HG02588 (cell line): Measurements from ENCODE around the gene PNMA6E.

Source experiments
- ATAC-seq: cut with Tn5 transposase; IDR thresholded peaks from one replicate; pipeline ENCODE4 v1.9.1; 2021; ENCODE audit warnings: mild to moderate bottlenecking, moderate library complexity; ENCODE audit not compliant: unreplicated experiment

PNMA6E gene

DNA sequence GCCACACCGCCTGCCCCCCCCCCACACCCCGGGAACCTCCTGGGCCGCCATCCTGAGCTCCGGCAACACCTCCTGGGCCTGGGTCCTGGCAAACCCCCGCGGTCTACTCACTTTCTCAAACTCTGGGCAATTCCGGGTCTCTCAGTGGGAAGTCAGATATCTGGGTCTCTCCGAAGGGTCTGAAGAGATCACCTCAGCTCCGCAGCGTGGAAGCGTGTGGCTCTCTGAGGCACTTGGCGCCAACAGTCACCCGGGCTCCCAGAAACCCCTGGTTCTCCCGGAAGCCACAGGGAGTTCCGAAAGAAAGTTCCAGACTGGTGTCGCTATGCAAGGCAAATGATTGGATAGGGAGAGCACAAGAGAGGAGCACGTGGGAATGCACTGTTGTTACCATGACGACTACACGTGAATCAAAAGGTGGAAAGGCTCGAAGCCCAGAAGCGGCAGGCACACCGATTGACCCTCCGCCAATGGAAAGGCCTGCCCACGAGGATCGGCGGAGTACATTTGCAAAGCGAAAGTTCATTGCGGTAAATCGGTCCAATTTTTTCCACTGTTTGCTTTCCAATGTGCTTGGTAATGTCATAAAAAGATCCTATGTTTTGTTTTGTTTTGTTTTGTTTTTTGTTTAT is at the start of gene PNMA6E:
Gene PNMA6E (minus strand): TSS at position 218 of the 632 bp plus-strand sequence. CDS start 2,501 bp downstream, outside the sequence.
- ATAC-seq, result no peak

DNA sequence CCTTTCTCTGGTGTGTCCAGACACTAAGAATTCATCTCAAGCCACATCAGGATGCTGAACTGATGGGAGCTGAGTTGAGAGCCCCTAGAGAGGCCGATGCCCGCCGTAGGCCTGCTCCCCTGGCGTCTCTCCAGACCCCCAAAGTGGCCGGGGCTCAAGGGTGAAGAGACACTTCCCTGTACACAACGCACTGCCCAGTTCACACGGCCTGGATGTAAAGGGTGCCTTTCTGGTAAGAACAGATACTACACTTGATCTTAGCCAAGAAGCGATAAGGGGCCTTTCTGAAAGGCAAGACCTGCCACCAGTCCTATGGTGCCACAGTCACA is 49.8 kb upstream of the PNMA6E start:
- ATAC-seq, result no peak

DNA sequence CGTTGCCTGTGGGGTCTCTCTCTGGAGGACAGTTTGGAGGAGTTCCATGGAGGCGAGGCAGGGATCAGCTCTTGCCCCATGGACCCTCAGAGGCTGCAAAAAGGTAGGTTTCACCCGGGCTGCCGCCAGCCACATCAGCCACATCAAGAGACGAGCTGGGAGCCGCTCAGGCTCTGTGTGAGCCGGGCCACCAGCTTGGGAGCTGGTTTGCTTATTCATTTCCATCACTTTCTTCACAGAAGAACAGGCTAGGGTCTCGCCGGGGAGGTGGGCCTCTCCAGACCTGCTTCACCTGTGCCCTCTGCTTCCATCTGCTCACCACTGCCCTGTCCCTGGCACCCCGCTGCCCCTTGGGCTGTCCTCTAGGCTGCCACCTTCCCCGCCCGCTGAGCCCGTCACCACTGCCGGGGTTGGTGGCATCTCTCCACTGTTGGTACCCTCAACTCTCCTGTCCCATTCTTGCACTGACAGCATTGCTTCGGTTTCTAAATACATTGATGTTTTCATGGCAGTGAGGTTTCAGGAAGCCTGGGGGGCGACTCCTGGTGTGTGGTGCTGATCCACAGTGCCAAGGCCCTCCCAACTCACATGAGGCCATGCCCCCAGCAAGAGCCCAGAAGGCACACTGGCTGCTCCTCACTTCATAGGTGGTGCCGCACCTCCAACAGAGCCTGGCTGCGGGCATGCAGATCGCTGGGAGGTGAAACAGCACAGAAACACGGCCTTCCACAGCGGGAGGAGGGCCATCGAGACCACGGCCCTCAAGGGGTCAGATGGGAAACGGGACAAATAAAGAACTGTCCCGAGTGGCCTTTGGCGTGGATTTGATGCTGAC is 49.2 kb upstream of the PNMA6E start:
- ATAC-seq, result no peak

DNA sequence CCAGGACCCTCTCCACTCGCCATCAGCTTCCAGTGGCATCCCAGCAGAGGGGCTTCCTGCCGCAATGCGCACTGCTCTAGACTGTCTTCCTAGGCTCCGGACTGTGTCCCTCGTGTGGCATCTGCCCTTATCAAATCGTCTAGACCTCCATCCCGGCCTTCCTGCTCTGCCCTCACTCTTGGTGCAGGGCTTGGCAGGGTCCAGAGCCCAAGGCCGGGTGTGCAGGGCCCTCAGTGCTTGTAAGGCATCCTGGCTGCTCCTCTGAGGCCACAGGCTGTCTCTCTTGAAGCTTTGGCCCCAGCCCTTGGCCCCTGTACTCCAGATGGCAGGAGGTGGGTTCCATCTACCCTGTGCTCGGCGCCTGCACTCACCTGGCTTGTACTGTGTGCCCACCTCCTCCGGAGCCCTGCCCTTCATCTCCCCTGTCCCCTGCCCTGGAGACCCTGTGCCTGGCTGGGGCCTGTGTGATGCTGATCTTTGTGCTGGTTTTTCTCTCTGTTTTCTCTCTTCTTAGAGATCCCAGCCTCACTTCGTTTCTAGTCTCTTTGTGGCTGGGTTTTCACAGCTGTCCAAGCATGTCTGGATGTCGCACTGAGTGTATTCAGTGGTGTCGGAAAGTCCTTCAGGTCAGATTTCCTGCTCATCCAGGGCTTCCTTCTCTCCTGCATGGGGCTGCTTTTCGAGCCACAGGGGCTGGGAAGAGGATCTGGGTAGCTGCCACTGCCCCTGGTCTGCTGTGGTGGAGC is 48.4 kb upstream of the PNMA6E start:
- no peak for ATAC-seq

DNA sequence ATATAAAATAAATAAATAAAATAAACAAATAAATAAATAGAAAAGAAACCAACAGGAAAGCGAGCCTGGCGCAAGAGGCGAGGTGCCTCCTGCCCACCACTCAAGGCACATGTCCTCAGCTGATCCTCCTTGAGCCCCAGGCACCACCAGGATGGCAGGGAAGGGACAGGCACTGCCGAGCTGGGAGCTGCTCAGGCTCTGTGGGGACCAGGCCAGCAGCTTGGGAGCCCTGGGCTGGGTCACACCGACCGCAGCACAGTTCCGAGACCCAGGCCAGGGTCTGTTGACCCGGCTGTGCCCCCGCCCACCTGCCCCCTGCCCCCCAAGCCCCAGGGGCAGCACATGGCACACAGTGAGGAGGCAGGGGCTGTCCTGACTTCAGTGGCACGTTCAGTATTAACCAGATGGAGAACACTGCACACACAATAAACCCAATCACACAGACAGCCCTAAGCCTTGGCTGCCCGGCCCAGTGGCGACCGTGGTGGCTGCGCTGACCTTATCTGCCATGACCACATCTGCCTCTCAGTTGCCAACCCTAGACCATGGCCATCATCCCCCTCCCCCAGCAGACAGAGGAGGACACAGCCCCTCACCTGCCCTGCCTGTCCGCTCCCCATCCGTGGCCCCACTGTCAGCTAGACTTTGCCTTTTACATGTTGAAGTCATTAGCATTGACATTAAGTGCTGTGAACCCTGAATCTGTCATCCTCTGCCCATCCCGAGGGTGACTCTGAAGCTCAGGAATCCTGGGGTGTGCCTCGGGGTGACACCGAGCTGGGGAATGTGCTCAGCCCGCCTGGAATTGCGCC is 47.6 kb upstream of the PNMA6E start:
- ATAC-seq, result no peak

DNA sequence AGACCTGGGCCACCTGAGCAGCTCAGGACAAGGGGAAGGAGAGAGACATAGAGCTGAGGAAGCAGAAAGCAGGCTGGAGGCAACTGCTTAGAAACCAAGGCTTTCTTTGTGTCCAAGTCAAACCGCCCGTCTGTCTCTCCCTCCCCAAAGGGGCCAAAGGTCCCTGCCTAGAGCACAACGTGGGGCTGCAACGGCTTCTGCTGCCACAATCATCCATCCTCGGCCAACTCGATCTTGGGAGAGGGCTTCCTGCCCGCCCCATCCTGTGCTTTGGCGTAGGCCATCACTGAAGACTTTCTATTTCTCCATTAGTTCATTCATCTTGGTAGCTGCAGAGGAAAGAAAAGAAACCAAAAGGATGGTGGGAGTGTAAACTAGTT is 46.4 kb upstream of the PNMA6E start:
- no peak for ATAC-seq

DNA sequence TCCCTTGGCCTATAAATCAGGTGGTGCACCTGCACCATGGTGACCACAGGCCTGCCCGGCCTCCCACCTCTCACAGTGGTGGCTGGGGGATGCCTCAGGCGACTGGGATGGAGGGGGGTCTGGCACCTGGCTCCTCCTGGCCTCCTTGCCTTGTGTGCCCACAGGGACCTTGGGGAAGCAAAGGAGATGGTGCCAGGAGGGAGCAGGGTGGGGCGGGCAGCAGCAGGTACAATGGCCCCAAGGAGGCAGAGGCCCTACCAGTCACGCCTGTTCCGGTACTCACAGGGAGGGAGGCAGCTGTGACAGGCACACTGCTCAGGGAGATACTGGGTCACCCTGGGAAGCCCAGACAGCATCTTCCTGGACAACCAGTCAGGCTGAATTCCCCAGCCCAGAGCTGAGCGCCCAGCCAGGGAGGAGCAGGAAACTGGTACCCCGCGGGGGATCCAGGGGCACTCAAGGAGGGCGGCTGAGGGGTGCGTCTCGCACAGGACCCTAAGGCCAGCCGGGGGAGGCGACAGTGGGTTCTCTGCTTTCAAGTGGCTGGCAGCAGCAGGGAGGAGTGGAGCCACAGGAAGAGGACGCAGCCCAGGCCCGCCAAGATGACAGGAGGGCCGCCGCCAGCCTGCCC is 45.9 kb upstream of the PNMA6E start:
- ATAC-seq, result no peak

DNA sequence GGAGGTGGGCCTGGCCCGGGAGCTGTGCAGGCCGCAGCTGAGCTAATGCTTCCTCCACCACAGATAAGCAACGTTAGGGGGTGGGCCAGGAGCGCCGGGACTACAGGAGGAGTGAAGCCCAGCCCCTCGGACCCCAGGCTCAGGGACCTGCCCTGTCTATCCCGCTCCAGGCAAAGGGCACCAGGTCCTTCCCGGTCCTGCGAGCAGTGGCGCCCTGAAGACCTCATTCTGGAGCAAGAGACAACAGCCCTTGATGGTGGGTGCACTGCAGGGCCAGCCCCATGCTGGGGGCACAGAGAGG is 45.4 kb upstream of the PNMA6E start:
- ATAC-seq, result no peak

DNA sequence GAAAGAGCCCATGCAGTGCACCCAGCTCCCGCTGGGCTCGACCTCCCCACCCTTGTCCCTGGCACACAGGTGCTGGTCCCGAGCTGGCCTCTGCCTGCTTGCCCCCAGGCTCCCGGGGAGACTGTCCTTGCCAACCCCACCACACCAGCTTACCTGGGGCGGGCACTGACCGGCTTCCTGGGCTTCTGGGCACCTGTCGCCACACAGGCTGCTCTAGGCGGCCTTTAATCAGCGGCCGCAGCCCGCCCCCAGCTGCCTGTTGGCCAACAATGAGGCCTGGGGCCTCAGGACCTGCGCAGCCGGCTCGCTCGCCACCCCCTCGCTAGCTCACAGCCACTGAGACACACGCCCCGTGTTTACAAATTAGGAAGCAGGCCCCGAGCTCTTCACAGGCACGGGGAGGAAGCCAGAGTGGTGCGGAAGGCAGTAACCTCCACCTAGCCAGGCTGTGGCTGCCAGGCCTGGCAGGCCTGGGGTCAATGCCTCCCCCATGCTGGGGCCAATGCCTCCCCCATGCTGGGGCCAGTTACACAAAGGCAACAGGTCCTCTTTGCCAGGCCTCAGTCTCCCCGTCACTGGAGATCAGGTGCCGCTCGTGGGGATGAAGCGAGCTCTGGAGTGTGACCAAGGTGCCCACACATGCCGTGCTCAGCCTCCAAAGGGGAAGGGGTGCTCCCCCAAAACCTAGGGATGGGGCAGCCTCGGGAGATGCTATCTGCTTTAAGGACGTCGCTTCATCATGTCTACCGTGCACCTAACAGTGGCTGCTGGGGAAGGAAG is 44.9 kb upstream of the PNMA6E start, which contains the start of gene TREX2:
Gene TREX2 (minus strand): TSS at position 201 of the 780 bp plus-strand sequence. CDS start 626 bp downstream, outside the sequence.
- no peak for ATAC-seq

DNA sequence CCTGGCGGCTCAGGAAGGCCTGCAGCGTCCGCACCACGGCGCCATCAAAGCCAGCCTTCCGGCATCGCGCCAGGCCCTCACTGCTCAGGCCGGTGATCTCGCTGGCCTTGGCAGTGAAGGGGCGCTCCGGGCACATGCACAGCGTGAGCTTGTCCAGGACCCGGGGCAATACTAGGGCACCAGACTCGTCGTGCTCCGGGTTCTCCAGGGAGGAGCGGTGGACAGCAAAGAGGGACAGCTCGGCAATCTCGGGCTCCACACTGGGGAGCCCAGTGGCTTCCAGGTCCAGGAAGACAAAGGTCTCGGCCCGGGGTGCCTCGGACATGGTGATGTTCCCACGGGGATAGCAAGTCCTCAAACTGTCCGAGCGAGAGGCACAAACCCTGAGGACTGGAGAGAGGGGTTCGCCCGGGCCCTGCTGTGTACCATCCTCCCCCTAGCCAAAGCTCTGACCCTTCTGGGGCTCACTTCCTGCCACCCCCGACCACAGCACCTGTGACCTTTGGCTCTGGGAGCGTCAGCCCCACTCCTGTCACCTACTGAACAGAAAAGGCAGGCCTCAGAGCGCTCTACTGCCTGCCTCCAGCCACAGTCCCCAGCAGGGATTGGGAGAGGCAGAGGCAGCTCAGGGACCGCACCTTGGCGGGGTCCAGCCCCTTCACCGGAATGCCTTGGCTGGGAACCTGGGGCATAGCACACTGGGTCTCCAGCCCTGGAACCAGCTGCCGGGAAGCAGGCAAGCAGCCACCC is 44.1 kb upstream of the PNMA6E start:
- no peak for ATAC-seq

DNA sequence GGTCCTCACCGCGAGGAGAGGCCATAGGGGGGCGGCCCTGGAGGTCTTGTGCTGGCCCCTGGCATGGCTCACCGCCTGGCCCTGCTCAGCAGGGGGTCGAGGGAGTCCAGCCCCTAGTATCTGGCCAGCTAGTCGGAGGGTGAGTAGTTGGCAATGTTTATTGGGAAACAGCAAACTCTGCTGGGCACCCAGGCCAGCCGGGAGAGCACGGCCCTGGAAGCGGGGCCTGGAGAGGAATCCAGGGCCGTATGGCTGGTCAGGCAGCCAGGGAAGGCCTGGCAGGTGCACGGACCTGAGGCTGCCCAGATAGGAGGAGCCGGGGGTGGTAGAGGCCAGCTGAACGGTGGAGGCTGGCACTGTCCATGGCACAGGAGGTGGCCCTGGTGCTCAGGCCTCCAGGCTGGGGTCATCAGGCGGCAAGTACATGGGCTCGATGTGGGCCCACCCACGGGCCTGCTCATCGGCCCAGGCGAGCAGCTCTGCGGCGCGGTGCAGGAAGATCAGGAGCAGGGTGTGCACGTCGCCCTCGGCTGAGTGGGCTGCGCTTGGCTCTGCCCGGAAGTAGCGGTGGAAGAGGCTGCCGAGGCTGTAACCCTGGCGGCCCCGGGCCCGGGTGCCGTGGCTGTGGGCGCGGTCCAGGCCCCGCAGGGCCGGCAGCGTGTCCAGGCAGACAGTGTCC is 43.3 kb upstream of the PNMA6E start:
- ATAC-seq, result no peak

DNA sequence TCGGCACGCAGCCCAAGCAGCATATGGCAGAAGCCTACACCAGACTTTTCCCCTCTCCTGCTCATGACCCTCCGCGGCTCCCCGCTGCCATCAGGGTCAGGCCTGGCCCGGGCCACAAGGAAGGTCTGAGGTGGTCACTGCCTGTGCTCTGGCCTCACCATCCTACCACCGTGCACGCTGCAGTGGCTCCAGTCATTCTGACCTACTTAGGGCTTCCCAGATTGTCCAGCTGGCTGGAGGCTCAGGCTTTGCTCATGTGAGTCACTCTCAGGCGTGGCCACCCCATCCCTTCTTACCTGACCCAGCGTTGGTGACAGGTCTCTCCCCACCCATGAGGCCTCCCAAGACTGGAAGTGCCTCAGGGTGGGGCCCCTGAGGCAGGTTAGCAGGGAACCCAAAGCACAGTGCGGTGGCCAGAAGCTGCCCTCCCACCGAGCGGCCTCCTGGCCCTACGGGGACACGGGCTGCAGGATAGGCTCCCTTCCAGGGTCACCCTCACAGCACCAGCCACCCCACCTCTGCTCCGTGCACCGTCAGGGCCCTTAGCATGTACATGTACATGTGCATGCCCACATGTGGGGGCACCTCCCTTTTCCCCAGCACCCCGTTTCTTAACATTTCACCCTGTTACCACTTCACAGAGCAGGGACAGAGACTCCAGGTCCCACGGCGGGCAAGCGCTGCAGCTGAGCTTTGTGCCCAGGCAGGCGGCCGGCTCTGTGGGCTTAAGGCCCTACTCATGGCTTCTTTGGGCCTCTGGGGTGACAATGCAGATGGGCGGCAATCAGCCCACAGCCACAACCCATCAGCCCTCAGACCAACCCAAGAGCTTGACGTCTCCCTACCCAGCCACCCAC is 42.6 kb upstream of the PNMA6E start:
- ATAC-seq, result no peak

DNA sequence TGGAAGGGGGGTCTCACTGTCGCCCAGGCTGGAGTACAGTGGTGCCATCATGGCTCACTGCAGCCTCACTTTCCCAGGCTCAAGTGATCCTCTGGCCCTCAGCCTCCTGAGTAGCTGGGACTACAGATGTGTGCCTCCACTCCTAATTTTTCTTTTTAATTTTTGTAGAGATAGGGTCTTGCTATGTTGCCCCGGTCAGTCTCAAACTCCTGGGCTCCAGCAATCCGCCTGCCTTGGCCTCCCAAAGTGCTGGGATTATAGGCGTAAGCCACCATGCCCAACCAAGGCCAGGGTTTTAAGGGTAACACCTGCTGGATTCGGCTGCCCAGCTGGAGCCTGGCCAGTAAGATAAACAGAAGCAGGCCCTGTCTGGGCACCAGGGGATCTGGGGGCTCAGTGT is 41.3 kb upstream of the PNMA6E start:
- ATAC-seq, result no peak

DNA sequence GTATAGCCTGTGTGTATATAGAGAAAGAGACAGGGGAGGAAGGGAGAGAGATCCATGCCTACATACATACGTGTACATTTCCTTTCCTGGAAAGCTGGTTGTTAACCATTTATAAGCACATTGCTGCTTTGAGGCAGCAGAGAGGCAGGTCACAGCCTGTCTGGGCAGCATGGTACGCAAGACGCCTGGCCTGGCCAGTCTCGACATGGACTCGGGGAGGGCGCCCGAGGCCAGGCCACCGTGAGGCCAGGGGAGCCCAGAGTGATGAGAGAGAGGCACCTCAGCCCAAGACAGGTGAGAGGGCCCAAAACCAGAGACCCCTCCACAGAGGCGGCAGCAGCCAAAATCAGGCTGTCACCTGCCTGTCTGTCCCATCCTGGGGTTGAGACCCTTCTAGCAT is 40.8 kb upstream of the PNMA6E start:
- ATAC-seq, result no peak

DNA sequence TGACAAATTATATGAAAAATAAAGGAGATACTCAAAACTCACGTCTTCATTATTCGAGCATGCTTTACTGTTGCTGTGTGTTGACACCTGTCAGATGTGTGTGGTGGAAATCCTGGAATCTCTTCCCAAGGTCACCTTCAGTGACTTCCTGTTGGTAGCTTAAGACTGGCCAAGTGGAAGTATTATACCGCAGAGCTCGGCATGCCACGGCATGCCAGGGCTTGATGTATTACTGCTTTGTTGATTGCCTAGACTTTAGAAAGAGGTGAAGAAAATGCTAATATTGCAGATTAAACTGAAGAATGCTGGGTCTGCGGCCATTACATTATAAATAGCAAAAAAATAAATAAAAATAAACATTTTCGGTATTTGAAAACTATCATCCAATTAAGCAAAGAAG is 40.1 kb upstream of the PNMA6E start:
- no peak for ATAC-seq

DNA sequence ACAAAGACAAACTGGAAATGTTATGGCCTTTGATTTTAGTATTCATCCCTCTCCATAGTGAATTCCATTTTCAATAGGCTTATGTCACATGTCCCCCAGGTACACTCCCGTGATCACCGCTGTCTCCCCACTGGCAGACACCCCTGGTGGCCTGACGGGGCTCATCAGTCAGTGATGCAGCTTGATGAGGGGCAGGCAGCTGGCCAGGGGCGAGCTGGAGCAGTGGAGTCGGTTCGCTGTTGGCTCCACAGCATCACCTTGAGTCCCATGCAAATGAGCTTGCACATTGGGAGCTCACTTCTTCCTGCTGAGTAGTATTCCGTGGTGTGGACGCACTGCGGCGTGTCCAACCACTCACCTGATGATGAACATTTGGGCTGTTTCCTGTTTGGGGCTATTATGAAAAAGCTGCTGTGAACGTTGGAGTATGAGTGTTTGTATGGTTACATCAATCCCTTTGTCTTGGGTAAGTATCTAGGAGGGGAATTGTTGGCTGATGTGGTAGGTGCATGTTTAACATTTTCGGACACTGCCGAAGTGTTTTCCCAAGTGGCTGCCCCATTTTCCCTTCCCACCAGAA is 39.5 kb upstream of the PNMA6E start:
- ATAC-seq, result no peak

DNA sequence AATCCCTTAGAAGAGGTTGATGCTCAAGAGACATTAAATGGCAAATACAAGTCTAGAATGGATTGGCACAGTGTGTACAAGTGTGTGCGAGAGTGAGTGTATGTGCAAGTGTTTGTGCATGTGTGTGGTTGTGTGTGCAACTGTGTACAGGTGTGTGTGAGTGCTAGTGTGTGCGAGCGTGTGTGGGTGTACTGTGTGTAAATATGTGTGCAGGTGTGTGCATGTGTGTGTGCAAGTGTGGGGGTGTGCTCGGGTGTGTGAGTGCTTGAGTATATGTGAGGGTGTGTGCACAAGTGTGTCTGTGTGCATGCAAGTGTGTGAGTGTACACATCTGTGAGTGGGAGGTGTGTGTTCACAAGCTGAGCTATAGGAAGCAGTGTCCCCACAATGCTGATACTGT is 38.8 kb upstream of the PNMA6E start:
- ATAC-seq, result no peak
